GM18858 (cell line): ENCODE measurements around the gene CRYBA4.

Experiments used
- ATAC-seq: cut with Tn5 transposase; IDR thresholded peaks from one replicate; pipeline ENCODE4 v1.9.1; 2021; ENCODE audit not compliant: unreplicated experiment

CRYBA4 gene

GRCh38 chr22:26621663-26622062, at the start of gene CRYBA4:
CRYBA4 (plus strand) TSS chr22:26621963; CDS start chr22:26622597, 634 bp downstream.
- ATAC-seq: no peak

- ATAC-seq: no peak
Measured at GRCh38 chr22:26573026-26573662, 48.6 kb upstream of the CRYBA4 start.

- no peak for ATAC-seq
Measured at GRCh38 chr22:26574001-26574723, 47.6 kb upstream of the CRYBA4 start.

- ATAC-seq: no peak
Measured at GRCh38 chr22:26576026-26576680, 45.6 kb upstream of the CRYBA4 start.

GRCh38 chr22:26577081-26577480, 44.7 kb upstream of the CRYBA4 start:
- no peak for ATAC-seq

GRCh38 chr22:26579331-26579886, 42.4 kb upstream of the CRYBA4 start:
- no peak for ATAC-seq

- ATAC-seq: no peak
Measured at GRCh38 chr22:26580240-26580962, 41.4 kb upstream of the CRYBA4 start.

GRCh38 chr22:26581026-26581425, 40.7 kb upstream of the CRYBA4 start:
- ATAC-seq: no peak

- ATAC-seq: no peak
Measured at GRCh38 chr22:26581633-26582168, 40.1 kb upstream of the CRYBA4 start.

GRCh38 chr22:26584010-26584409, 37.8 kb upstream of the CRYBA4 start:
- ATAC-seq: no peak

- no peak for ATAC-seq
Measured at GRCh38 chr22:26585104-26585790, 36.5 kb upstream of the CRYBA4 start.

GRCh38 chr22:26586556-26587325, 35.0 kb upstream of the CRYBA4 start:
- ATAC-seq: no peak

- ATAC-seq: no peak
Measured at GRCh38 chr22:26587991-26588613, 33.7 kb upstream of the CRYBA4 start.

- no peak for ATAC-seq
Measured at GRCh38 chr22:26588729-26589366, 32.9 kb upstream of the CRYBA4 start.

- no peak for ATAC-seq
Measured at GRCh38 chr22:26589367-26589844, 32.4 kb upstream of the CRYBA4 start.

GRCh38 chr22:26589845-26590736, 31.7 kb upstream of the CRYBA4 start, which contains the start of gene TPST2:
TPST2 (minus strand) TSS chr22:26590132; CDS start chr22:26541630, 48,502 bp downstream.
- no peak for ATAC-seq

- ATAC-seq: peak; percentile 43
Measured at GRCh38 chr22:26592421-26592891, 29.3 kb upstream of the CRYBA4 start.
